GM23248 (cell line): ENCODE measurements around the gene MTHFSD. TPM values are rescaled to one million over a fixed set of nuclear protein-coding genes. Genes with fewer than 3 reads are reported as not detected.

Experiments used
- DNase-seq: peaks from one replicate; pipeline ENCODE4 v3.0.0-alpha.2; 2015
- H2AFZ ChIP-seq: fragments of 200-600 bp; sonication (generic); 2 replicates; pipeline ENCODE4 v1.6.1; 2016; ENCODE audit warnings: antibody characterized with exemption
- H3F3A ChIP-seq: fragments of 200-600 bp; sonication (generic); 2 replicates; pipeline ENCODE4 v1.6.1; 2016; ENCODE audit warnings: mild to moderate bottlenecking, antibody characterized with exemption, mixed run types; ENCODE audit not compliant: insufficient read depth
- H3K27ac ChIP-seq: fragments of 200-600 bp; sonication (generic); 2 replicates; pipeline ENCODE4 v1.5.1; 2016; ENCODE audit warnings: mild to moderate bottlenecking
- H3K27me3 ChIP-seq: fragments of 200-600 bp; sonication (generic); replicated peaks from 2 replicates; pipeline ENCODE4 v1.6.1; 2016; ENCODE audit warnings: mild to moderate bottlenecking; ENCODE audit not compliant: insufficient read depth
- H3K36me3 ChIP-seq: fragments of 200-600 bp; sonication (generic); 2 replicates; pipeline ENCODE4 v1.6.1; 2016; ENCODE audit warnings: low read depth, mild to moderate bottlenecking
- H3K4me1 ChIP-seq: fragments of 200-600 bp; sonication (generic); 2 replicates; pipeline ENCODE4 v1.6.1; 2016; ENCODE audit warnings: mild to moderate bottlenecking; ENCODE audit not compliant: insufficient read depth
- H3K4me2 ChIP-seq: fragments of 200-600 bp; sonication (generic); one replicate; pipeline ENCODE4 v1.6.1; 2016; ENCODE audit warnings: mild to moderate bottlenecking; ENCODE audit not compliant: unreplicated experiment
- H3K4me3 ChIP-seq: fragments of 200-600 bp; sonication (generic); 2 replicates; pipeline ENCODE4 v1.5.1; 2016; ENCODE audit warnings: mild to moderate bottlenecking
- H3K79me2 ChIP-seq: fragments of 200-600 bp; sonication (generic); 2 replicates; pipeline ENCODE4 v1.6.1; 2016; ENCODE audit warnings: mild to moderate bottlenecking; ENCODE audit not compliant: insufficient read depth
- H3K9ac ChIP-seq: fragments of 200-600 bp; sonication (generic); 2 replicates; pipeline ENCODE4 v1.6.1; 2016; ENCODE audit warnings: mild to moderate bottlenecking
- H3K9me2 ChIP-seq: fragments of 200-600 bp; sonication (generic); 2 replicates; pipeline ENCODE4 v1.6.1; 2016; ENCODE audit warnings: mixed run types, mild to moderate bottlenecking, moderate library complexity; ENCODE audit not compliant: insufficient read depth
- H3K9me3 ChIP-seq: fragments of 200-600 bp; sonication (generic); one replicate; pipeline ENCODE4 v1.6.1; 2017; ENCODE audit warnings: low read depth
- H4K20me1 ChIP-seq: fragments of 200-600 bp; sonication (generic); 2 replicates; pipeline ENCODE4 v1.6.0; 2016; ENCODE audit not compliant: insufficient read depth
- EZH2 ChIP-seq: fragments of 200-600 bp; sonication (generic); IDR thresholded peaks from 2 replicates; pipeline ENCODE4 v1.6.1; 2018; ENCODE audit warnings: antibody characterized with exemption, mild to moderate bottlenecking; ENCODE audit not compliant: insufficient read depth, poor library complexity, severe bottlenecking
- EZH2phosphoT487 ChIP-seq: fragments of 200-600 bp; sonication (generic); IDR thresholded peaks from 2 replicates; pipeline ENCODE4 v1.6.1; 2018; ENCODE audit warnings: antibody characterized with exemption, moderate library complexity, mild to moderate bottlenecking, low read depth; ENCODE audit not compliant: insufficient read depth
- WGBS, 2 experiments: methylation state at CpG; one replicate each; pipeline ENCODE4 v1.1.6; 2015 to 2017; ENCODE audit warnings: low lambda C conversion rate in 2 of 2, low coverage in 1 of 2; ENCODE audit errors: missing lambda C conversion rate in 2 of 2; 5-methylcytosine and 5-hydroxymethylcytosine counted together
- in situ Hi-C: fragments of 300-500 bp; cut with MboI; formaldehyde crosslinking; loops from 2 replicates; pipeline ENCODE4 v1.15.0; 2020
- polyA plus RNA-seq: library from polyadenylated mRNA; unstranded; fragments of >200 nt; fragmentation: Nextera tagmentation; extraction: Ambion mirVana; gene quantifications from 2 replicates; pipeline ENCODE4 v1.2.1, GENCODE V29; 2016
- total RNA-seq: library from RNA; depleted of rRNA; stranded (reverse); fragments of >200 nt; shearing (Covaris generic); gene quantifications from 2 replicates; pipeline ENCODE4 v1.2.3, GENCODE V29; 2014

The MTHFSD gene
- total and polyA plus RNA-seq, 2 experiments from 2014 or later: 12.9 to 14.0 TPM

- in situ Hi-C loops: no loop called here
- Histone ChIP-seq H4K20me1 (no peaks in the 10 kb centered on the region), H3K9me2 (no peaks in the 10 kb centered on the region), H3K4me2 (no peak overlapping the region), H3K27me3 (no peaks in the 10 kb centered on the region), H3K4me3 (no peak overlapping the region), H3K9ac (no peak overlapping the region), H3K4me1 (no peaks in the 10 kb centered on the region), H3K9me3 (no peaks in the 10 kb centered on the region), H2AFZ (no peak overlapping the region), H3F3A (no peaks in the 10 kb centered on the region), H3K36me3 (peaks cover 24% of the 10 kb centered on the region; the same call in 1 of the 2 replicates), H3K79me2 (no peaks in the 10 kb centered on the region), H3K27ac (no peak overlapping the region)
- 93 to 97% methylated on average over 17 of the region's 17 CpGs for WGBS, 2 experiments
- no peak for DNase-seq
- TF ChIP-seq EZH2phosphoT487: no peak
- no peak for TF ChIP-seq EZH2
Measured at GRCh38 chr16:86536621-86537020, 18.4 kb downstream of the MTHFSD start.

GRCh38 chr16:86534779-86535615 lies 20.0 kb downstream of the MTHFSD start:
- no peaks in the 10 kb centered on the region for H3K9me3 ChIP-seq
- no peak overlapping the region for H3K9ac ChIP-seq
- no peaks in the 10 kb centered on the region for H3K9me2 ChIP-seq
- in situ Hi-C loops: no loop called here
- no peak for DNase-seq
- no peak overlapping the region for H3K4me3 ChIP-seq
- no peaks in the 10 kb centered on the region for H3K27me3 ChIP-seq
- peaks cover 12% of the 10 kb centered on the region; the same call in 1 of the 2 replicates for H3K36me3 ChIP-seq
- 88 to 90% methylated on average over 17 to 18 of the region's 18 CpGs for WGBS, 2 experiments
- H3K4me1 ChIP-seq: no peaks in the 10 kb centered on the region
- H4K20me1 ChIP-seq: no peaks in the 10 kb centered on the region
- no peak overlapping the region for H2AFZ ChIP-seq
- H3K27ac ChIP-seq: no peak overlapping the region
- H3K79me2 ChIP-seq: no peaks in the 10 kb centered on the region
- TF ChIP-seq EZH2phosphoT487 (no peak), EZH2 (no peak)
- H3K4me2 ChIP-seq: no peak overlapping the region
- H3F3A ChIP-seq: no peaks in the 10 kb centered on the region

- no peaks in the 10 kb centered on the region for H3K79me2 ChIP-seq
- no peak overlapping the region for H3K9ac ChIP-seq
- H3K27ac ChIP-seq: no peak overlapping the region
- WGBS, 2 experiments: 89 to 91% methylated on average over 8 of the region's 8 CpGs
- H2AFZ ChIP-seq: no peak overlapping the region
- H3K4me3 ChIP-seq: no peak overlapping the region
- TF ChIP-seq EZH2: no peak
- TF ChIP-seq EZH2phosphoT487: no peak
- H3K27me3 ChIP-seq: no peaks in the 10 kb centered on the region
- in situ Hi-C loops: no loop called here
- no peaks in the 10 kb centered on the region for H3F3A ChIP-seq
- H3K9me3 ChIP-seq: no peaks in the 10 kb centered on the region
- H3K36me3 ChIP-seq: peaks cover 4% of the 10 kb centered on the region; the same call in 1 of the 2 replicates
- no peaks in the 10 kb centered on the region for H3K4me1 ChIP-seq
- DNase-seq: no peak
- H3K4me2 ChIP-seq: no peak overlapping the region
- H4K20me1 ChIP-seq: no peaks in the 10 kb centered on the region
- no peaks in the 10 kb centered on the region for H3K9me2 ChIP-seq
Measured at GRCh38 chr16:86533767-86534351, 21.2 kb downstream of the MTHFSD start.

GRCh38 chr16:86533076-86533475 lies 22.0 kb downstream of the MTHFSD start:
- TF ChIP-seq EZH2phosphoT487 (no peak), EZH2 (no peak)
- no peaks in the 10 kb centered on the region for H3K79me2 ChIP-seq
- H4K20me1 ChIP-seq: no peaks in the 10 kb centered on the region
- no peaks in the 10 kb centered on the region; the same call in 1 of the 2 replicates for H3K36me3 ChIP-seq
- H3K9me2 ChIP-seq: no peaks in the 10 kb centered on the region
- H3K27me3 ChIP-seq: no peaks in the 10 kb centered on the region
- in situ Hi-C loops: no loop called here
- H3K9me3 ChIP-seq: no peaks in the 10 kb centered on the region
- no peak overlapping the region for H3K9ac ChIP-seq
- WGBS, 2 experiments: 96% methylated on average over 8 of the region's 8 CpGs
- H3F3A ChIP-seq: no peaks in the 10 kb centered on the region
- H3K4me3 ChIP-seq: no peak overlapping the region
- no peaks in the 10 kb centered on the region for H3K4me1 ChIP-seq
- H3K4me2 ChIP-seq: no peak overlapping the region
- H3K27ac ChIP-seq: no peak overlapping the region
- H2AFZ ChIP-seq: no peak overlapping the region
- DNase-seq: no peak
